SK-N-SH (cell line): Measurements from ENCODE around the gene MACROD1. TPM values are rescaled to one million over a fixed set of nuclear protein-coding genes. Genes with fewer than 3 reads are reported as not detected.

Source experiments
- CTCF ChIA-PET: fragments of 300-600, 350-600 bp; formaldehyde crosslinking; extraction: SDS; loops from one replicate; lab custom pipeline; 2021; lab: Yijun Ruan, JAX
- POLR2A ChIA-PET: fragments of 350-600 bp; sonication (Branson Sonifier 250); formaldehyde crosslinking; extraction: SDS; loops from one replicate; lab custom pipeline; 2020; ENCODE audit warnings: antibody characterized with exemption, inconsistent platforms; lab: Yijun Ruan, JAX
- DNase-seq: peaks from one replicate; pipeline ENCODE4 v3.0.0; 2012
- H2AFZ ChIP-seq: fragments of 200-600 bp; sonication (generic); 2 replicates; pipeline ENCODE4 v1.8.1; 2016; ENCODE audit warnings: antibody characterized with exemption, mild to moderate bottlenecking, low read depth
- H3F3A ChIP-seq: fragments of 200-600 bp; sonication (generic); replicated peaks from 2 replicates; pipeline ENCODE3; 2016; ENCODE audit warnings: antibody characterized with exemption, mild to moderate bottlenecking; ENCODE audit not compliant: insufficient read depth
- H3K27ac ChIP-seq, 2 experiments: fragments of 200-500 bp in 1 of 2; fragments of 200-600 bp in 1 of 2; sonication (Bioruptor generic) in 1 of 2; sonication (generic), shearing (Covaris generic) in 1 of 2; 2 replicates each; pipeline versions ENCODE4 v1.5.1 to v1.6.1; 2014 to 2016; ENCODE audit warnings: low read depth in 2 of 2, inconsistent platforms in 1 of 2, low read length in 1 of 2, mild to moderate bottlenecking in 1 of 2, mixed read lengths in 1 of 2
- H3K27me3 ChIP-seq: fragments of 200-600 bp; sonication (generic), shearing (Covaris generic); 2 replicates; pipeline ENCODE4 v1.6.1; 2016; ENCODE audit warnings: mixed run types; ENCODE audit not compliant: insufficient read depth
- H3K36me3 ChIP-seq, 2 experiments: fragments of 200-500 bp in 1 of 2; fragments of 200-600 bp in 1 of 2; sonication (Bioruptor generic) in 1 of 2; sonication (generic) in 1 of 2; replicated peaks in 1 of 2; 2 replicates each; pipeline versions ENCODE3 to v1.5.1; 2014 to 2016; ENCODE audit warnings: low read length in 1 of 2, mild to moderate bottlenecking in 1 of 2; ENCODE audit not compliant: insufficient read depth in 2 of 2, control insufficient read depth in 1 of 2
- H3K4me1 ChIP-seq, 2 experiments: fragments of 200-500 bp in 1 of 2; fragments of 200-600 bp in 1 of 2; sonication (Bioruptor generic) in 1 of 2; sonication (generic), shearing (Covaris generic) in 1 of 2; 2 replicates each; pipeline versions ENCODE4 v1.5.1 to v1.6.1; 2014 to 2016; ENCODE audit warnings: low read depth in 1 of 2, low read length in 1 of 2, mixed run types in 1 of 2; ENCODE audit not compliant: insufficient read depth in 2 of 2, control insufficient read depth in 1 of 2
- H3K4me2 ChIP-seq: fragments of 200-600 bp; sonication (generic), shearing (Covaris generic); 2 replicates; pipeline ENCODE4 v1.6.1; 2017; ENCODE audit warnings: mixed run types
- H3K4me3 ChIP-seq, 2 experiments: fragments of 200-500 bp in 1 of 2; fragments of 200-600 bp in 1 of 2; sonication (Bioruptor generic) in 1 of 2; sonication (generic), shearing (Covaris generic) in 1 of 2; 2 replicates each; pipeline versions ENCODE4 v1.5.1 to v1.8.1; 2014 to 2016; ENCODE audit warnings: low read depth in 2 of 2, inconsistent platforms in 1 of 2, low read length in 1 of 2, mild to moderate bottlenecking in 1 of 2, mixed read lengths in 1 of 2, moderate library complexity in 1 of 2
- H3K79me2 ChIP-seq: fragments of 200-600 bp; sonication (generic); 2 replicates; pipeline ENCODE4 v1.8.1; 2017; ENCODE audit warnings: mild to moderate bottlenecking; ENCODE audit not compliant: insufficient read depth
- H3K9ac ChIP-seq: fragments of 200-600 bp; sonication (generic); 2 replicates; pipeline ENCODE4 v1.6.1; 2017; ENCODE audit warnings: mixed run types
- H3K9me2 ChIP-seq: fragments of 200-600 bp; sonication (generic); 2 replicates; pipeline ENCODE4 v1.6.1; 2017; ENCODE audit warnings: mixed run types
- H3K9me3 ChIP-seq: fragments of 200-600 bp; sonication (generic); 2 replicates; pipeline ENCODE4 v1.6.1; 2017; ENCODE audit warnings: mixed run types, mild to moderate bottlenecking, moderate library complexity
- H4K20me1 ChIP-seq: fragments of 200-600 bp; sonication (generic); 2 replicates; pipeline ENCODE4 v1.6.1; 2017; ENCODE audit warnings: mild to moderate bottlenecking, mixed run types; ENCODE audit not compliant: insufficient read depth
- CHD2 ChIP-seq: fragments of 150-350 bp; IDR thresholded peaks from 2 replicates; pipeline ENCODE4 v1.6.1; 2018; ENCODE audit warnings: low read length; ENCODE audit not compliant: partially characterized antibody
- ELF1 ChIP-seq: IDR thresholded peaks from 2 replicates; pipeline ENCODE4 v1.4.0; 2012
- EP300 ChIP-seq, 2 experiments: IDR thresholded peaks; 2 replicates each; pipeline versions ENCODE4 v1.4.0 to v1.6.1; 2012; ENCODE audit warnings: borderline replicate concordance in 1 of 2, low read depth in 1 of 2, low read length in 1 of 2
- EZH2phosphoT487 ChIP-seq: fragments of 200-600 bp; sonication (generic); IDR thresholded peaks from 2 replicates; pipeline ENCODE4 v1.6.1; 2017; ENCODE audit warnings: low read depth, mixed run types, mild to moderate bottlenecking, antibody characterized with exemption, moderate library complexity, borderline replicate concordance
- FOXJ3 ChIP-seq: sonication (generic); formaldehyde crosslinking; IDR thresholded peaks from 2 replicates; pipeline ENCODE4 v1.5.1; 2020; ENCODE audit warnings: mild to moderate bottlenecking, missing genetic modification reagents
- GATA2 ChIP-seq: sonication (generic); formaldehyde crosslinking; IDR thresholded peaks from 2 replicates; pipeline ENCODE4 v1.5.0; 2020; ENCODE audit warnings: mild to moderate bottlenecking, missing genetic modification reagents
- IRF3 ChIP-seq: fragments of 150-350 bp; IDR thresholded peaks from 2 replicates; pipeline ENCODE4 v1.6.1; 2016; ENCODE audit warnings: mild to moderate bottlenecking, low read depth, low read length
- MEF2A ChIP-seq: IDR thresholded peaks from 2 replicates; pipeline ENCODE4 v1.4.0; 2012; ENCODE audit warnings: low read depth, borderline replicate concordance
- MXI1 ChIP-seq: IDR thresholded peaks from 2 replicates; pipeline ENCODE4 v1.6.1; 2012; ENCODE audit warnings: mild to moderate bottlenecking, low read depth, low read length, improper control_type of control experiment
- NFIC ChIP-seq: IDR thresholded peaks from 2 replicates; pipeline ENCODE4 v1.4.0; 2012; ENCODE audit warnings: borderline replicate concordance
- NRF1 ChIP-seq: IDR thresholded peaks from 2 replicates; pipeline ENCODE4 v1.6.1; 2012; ENCODE audit warnings: low read depth, mild to moderate bottlenecking, low read length
- PBX3 ChIP-seq: IDR thresholded peaks from 2 replicates; pipeline ENCODE4; 2012
- POLR2AphosphoS5 ChIP-seq: IDR thresholded peaks from 2 replicates; pipeline ENCODE4 v1.6.1; 2012; ENCODE audit warnings: low read depth, low read length
- REST ChIP-seq: IDR thresholded peaks from 2 replicates; pipeline ENCODE4 v1.6.1; 2012; ENCODE audit warnings: mild to moderate bottlenecking, low read depth, low read length, moderate library complexity
- RFX5 ChIP-seq: IDR thresholded peaks from 2 replicates; pipeline ENCODE4 v1.6.1; 2012; ENCODE audit warnings: mild to moderate bottlenecking, improper control_type of control experiment, low read length
- SMC3 ChIP-seq: IDR thresholded peaks from 2 replicates; pipeline ENCODE4 v1.6.1; 2012; ENCODE audit warnings: low read depth, low read length, improper control_type of control experiment
- TEAD4 ChIP-seq: IDR thresholded peaks from 2 replicates; pipeline ENCODE4 v1.4.0; 2012; ENCODE audit warnings: mild to moderate bottlenecking, borderline replicate concordance; ENCODE audit not compliant: insufficient read depth
- USF1 ChIP-seq: IDR thresholded peaks from 2 replicates; pipeline ENCODE4 v1.4.0; 2012; ENCODE audit warnings: low read depth, borderline replicate concordance
- WGBS: methylation state at CpG from one replicate; pipeline ENCODE4 v1.1.6; 2017; ENCODE audit warnings: low lambda C conversion rate; 5-methylcytosine and 5-hydroxymethylcytosine counted together
- polyA plus RNA-seq, 3 experiments: library from polyadenylated mRNA; depleted of rRNA; stranded (reverse); fragments of >200 nt; gene quantifications; 2 replicates each; pipeline ENCODE4 v1.2.3, GENCODE V29; 2012

MACROD1 gene
- polyA plus RNA-seq, 1 of the 3 experiments (the other 2 are of a cell fraction): 49.1 TPM

GRCh38 chr11:64206457-64207255, 40.7 kb upstream of the MACROD1 start, which contains the start of gene FERMT3:
Gene FERMT3 (plus strand): TSS chr11:64206721. CDS start chr11:64207365, 644 bp downstream.
- 91% methylated on average over 7 of the region's 27 CpGs for WGBS
- Histone ChIP-seq H3K4me1 (peaks cover 4 to 27% of the 10 kb centered on the region in 2 experiments; a peak in 3 of 4 replicates), H3K4me2 (peak within 1 kb of the TSS; percentile 37; the same call in 1 of the 2 replicates), H3K9me3 (no peaks in the 10 kb centered on the region), H3K27ac (peak within 1 kb of the TSS in 1 of 2 experiments; percentile 48; a peak in 2 of 4 replicates), H4K20me1 (peaks cover 9% of the 10 kb centered on the region), H3K79me2 (no peaks in the 10 kb centered on the region; the same call in 1 of the 2 replicates), H2AFZ (peak within 1 kb of the TSS; percentile 59; the same call in 1 of the 2 replicates), H3K27me3 (no peaks in the 10 kb centered on the region), H3K36me3 (peaks cover 19 to 34% of the 10 kb centered on the region in 2 experiments), H3K9me2 (no peaks in the 10 kb centered on the region), H3F3A (peaks cover 23% of the 10 kb centered on the region), H3K9ac (no peak within 1 kb of the TSS; the same call in 1 of the 2 replicates), H3K4me3 (no peak within 1 kb of the TSS)
- no peak for TF ChIP-seq REST
- TF ChIP-seq POLR2AphosphoS5: no peak
- TF ChIP-seq RFX5: no peak
- no peak for TF ChIP-seq SMC3
- no peak for TF ChIP-seq TEAD4
- TF ChIP-seq NFIC: no peak
- no peak for TF ChIP-seq MXI1
- no peak for TF ChIP-seq EZH2phosphoT487
- no peak for TF ChIP-seq PBX3
- no peak for TF ChIP-seq USF1
- no peak for TF ChIP-seq EP300 (IDR thresholded peaks at IDR 0.05; ENCODE audit: borderline replicate concordance in 1 of 2, low read depth in 1 of 2, low read length in 1 of 2)
- TF ChIP-seq IRF3: no peak
- no peak for TF ChIP-seq FOXJ3 (CRISPR knock-in tag)
- TF ChIP-seq GATA2 (CRISPR knock-in tag): no peak
- TF ChIP-seq NRF1: no peak
- no peak for TF ChIP-seq CHD2
- TF ChIP-seq ELF1: no peak
- TF ChIP-seq MEF2A: no peak
- ChIA-PET CTCF (interaction anchor here (1.0 to 5.3 kb wide), 7 partner anchors 10 to 96 kb away, joined by 3 to 52 read pairs (median 7); partner anchors contain the start of genes CATSPERZ and STIP1), POLR2A (interaction anchor here (0.8 to 1.9 kb wide), 7 partner anchors 10 to 189 kb away, joined by 3 to 5 read pairs (median 3); partner anchors contain the start of genes NUDT22, STIP1 and TRPT1)
- DNase-seq: peak; percentile 27
